Esophagus muscularis mucosa (tissue), 4 donors: Measurements from ENCODE around the gene PGAP1. TPM values are rescaled to one million over a fixed set of nuclear protein-coding genes. Genes with fewer than 3 reads are reported as not detected.

Source experiments
- DNase-seq: peaks from one replicate; pipeline ENCODE4 v3.0.0-alpha.2; 2017; ENCODE audit errors: extremely low spot score
- H3K27ac ChIP-seq, 4 donors: fragments of 200-600 bp; sonication (generic); replicated peaks in 1 of 4; 1 replicate in 3 of 4; 2 replicates in 1 of 4; pipeline ENCODE4 v1.5.1; 2016 to 2019; ENCODE audit warnings: mild to moderate bottlenecking in 1 of 4
- H3K27me3 ChIP-seq, 4 donors: fragments of 200-600 bp; sonication (generic); one replicate each; pipeline versions ENCODE4 v1.5.1 to v1.6.0; 2016 to 2019
- H3K36me3 ChIP-seq, 4 donors: fragments of 200-600 bp; sonication (generic); one replicate each; pipeline ENCODE4 v1.5.1; 2016 to 2019
- H3K4me1 ChIP-seq, 4 donors: fragments of 200-600 bp; sonication (generic); one replicate each; pipeline ENCODE4 v1.5.1; 2016 to 2019
- H3K4me3 ChIP-seq, 4 donors: fragments of 200-600 bp; sonication (generic); 1 replicate in 2 of 4; 2 replicates in 2 of 4; pipeline ENCODE4 v1.5.1; 2016 to 2019; ENCODE audit warnings: mild to moderate bottlenecking in 4 of 4, moderate library complexity in 1 of 4
- H3K9me3 ChIP-seq, 4 donors: fragments of 200-600 bp; sonication (generic); 1 replicate in 3 of 4; 2 replicates in 1 of 4; pipeline ENCODE4 v1.5.1; 2016 to 2019
- CTCF ChIP-seq, 3 experiments: fragments of 200-600 bp in 2 of 3; fragments of 450-650 bp in 1 of 3; sonication (generic) in 2 of 3; IDR thresholded peaks; one replicate each; pipeline ENCODE4 v1.5.1; 2017 to 2019; ENCODE audit warnings: antibody characterized with exemption in 3 of 3, mild to moderate bottlenecking in 2 of 3, moderate library complexity in 1 of 3
- EP300 ChIP-seq: sonication (generic); formaldehyde crosslinking; IDR thresholded peaks from one replicate; pipeline ENCODE4 v1.6.1; 2017; ENCODE audit warnings: antibody characterized with exemption
- POLR2A ChIP-seq: fragments of 450-650 bp; IDR thresholded peaks from one replicate; pipeline ENCODE4 v1.6.1; 2017; ENCODE audit warnings: antibody characterized with exemption, moderate library complexity, mild to moderate bottlenecking, low read depth
- POLR2AphosphoS5 ChIP-seq, 2 donors: sonication (generic); formaldehyde crosslinking; IDR thresholded peaks; one replicate each; pipeline ENCODE4 v1.6.1; 2017; ENCODE audit warnings: antibody characterized with exemption in 2 of 2
- WGBS: methylation state at CpG from one replicate; pipeline ENCODE4 v1.1.5; 2018; 5-methylcytosine and 5-hydroxymethylcytosine counted together
- intact Hi-C: fragments of 100-400 bp; cut with DNase I; formaldehyde crosslinking; loops from one replicate; pipeline ENCODE4 v1.15.1; 2023
- total RNA-seq, 4 donors: library from RNA; depleted of rRNA; stranded (reverse); fragments of >200 nt; gene quantifications; one replicate each; pipeline versions ENCODE4 v1.1.0 to v1.2.1, GENCODE V29; 2016

The PGAP1 gene
- total RNA-seq, 4 donors from 2014 or later = 3.7 to 7.5 (median 5.6) TPM

DNA sequence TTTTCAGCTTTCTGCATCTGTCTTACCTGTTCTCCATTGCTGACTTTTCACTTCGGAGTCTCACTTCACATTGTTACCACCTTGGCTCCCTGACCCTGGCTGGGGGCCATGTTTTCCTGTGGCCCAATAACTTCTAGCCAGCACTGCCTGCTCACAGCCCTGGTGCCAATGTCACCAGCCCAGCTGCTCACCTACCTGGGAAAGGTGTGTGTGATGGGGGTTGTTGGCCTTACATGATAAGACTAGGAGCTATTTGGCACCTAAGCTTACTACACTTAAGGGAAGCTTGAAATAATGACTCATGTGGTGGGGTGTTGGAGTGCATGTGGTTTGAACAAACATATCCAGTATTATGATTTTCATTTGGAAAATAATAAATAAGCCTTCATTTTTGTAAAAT, 37.5 kb upstream of the PGAP1 start:
- Histone ChIP-seq H3K27me3 (no peaks in the 10 kb centered on the region), H3K4me1 (no peaks in the 10 kb centered on the region), H3K36me3 (no peaks in the 10 kb centered on the region), H3K27ac (no peak overlapping the region), H3K9me3 (no peaks in the 10 kb centered on the region), H3K4me3 (no peak overlapping the region)
- intact Hi-C loops = no loop called here
- TF ChIP-seq POLR2AphosphoS5 (IDR thresholded peaks at IDR 0.05) (no peak), POLR2A (no peak), CTCF (IDR thresholded peaks at IDR 0.05) (no peak), EP300 (no peak)
- 81% methylated on average over 1 of the region's 1 CpG for WGBS
- DNase-seq = no peak

GRCh38 chr2:196963043-196963442, 36.5 kb upstream of the PGAP1 start:
- H3K4me3 ChIP-seq = no peak overlapping the region
- TF ChIP-seq CTCF (IDR thresholded peaks at IDR 0.05) (no peak), POLR2A (no peak), EP300 (no peak), POLR2AphosphoS5 (IDR thresholded peaks at IDR 0.05) (no peak)
- no peaks in the 10 kb centered on the region for H3K36me3 ChIP-seq
- intact Hi-C loops = no loop called here
- H3K9me3 ChIP-seq = no peaks in the 10 kb centered on the region
- whole genome bisulfite sequencing = 74% methylated on average over 2 of the region's 2 CpGs
- H3K4me1 ChIP-seq = no peaks in the 10 kb centered on the region
- no peaks in the 10 kb centered on the region for H3K27me3 ChIP-seq
- no peak overlapping the region for H3K27ac ChIP-seq
- no peak for DNase-seq

GRCh38 chr2:196962325-196962724, 35.8 kb upstream of the PGAP1 start:
- no peak for DNase-seq
- Histone ChIP-seq H3K4me3 (no peak overlapping the region), H3K9me3 (no peaks in the 10 kb centered on the region), H3K27me3 (no peaks in the 10 kb centered on the region), H3K36me3 (no peaks in the 10 kb centered on the region), H3K4me1 (no peaks in the 10 kb centered on the region), H3K27ac (no peak overlapping the region)
- intact Hi-C loops = no loop called here
- TF ChIP-seq POLR2A (no peak), EP300 (no peak), CTCF (IDR thresholded peaks at IDR 0.05) (no peak), POLR2AphosphoS5 (IDR thresholded peaks at IDR 0.05) (no peak)
- 97% methylated on average over 2 of the region's 2 CpGs for WGBS

GRCh38 chr2:196961889-196962288, 35.4 kb upstream of the PGAP1 start:
- Histone ChIP-seq H3K36me3 (no peaks in the 10 kb centered on the region), H3K9me3 (no peaks in the 10 kb centered on the region), H3K4me3 (no peak overlapping the region), H3K4me1 (no peaks in the 10 kb centered on the region), H3K27me3 (no peaks in the 10 kb centered on the region), H3K27ac (no peak overlapping the region)
- TF ChIP-seq POLR2A = no peak
- no peak for TF ChIP-seq POLR2AphosphoS5 (IDR thresholded peaks at IDR 0.05)
- TF ChIP-seq CTCF (IDR thresholded peaks at IDR 0.05) = no peak
- no peak for TF ChIP-seq EP300
- intact Hi-C loops = no loop called here
- no peak for DNase-seq

GRCh38 chr2:196959734-196960338, 33.3 kb upstream of the PGAP1 start:
- Histone ChIP-seq H3K9me3 (no peaks in the 10 kb centered on the region), H3K4me3 (no peak overlapping the region), H3K4me1 (no peaks in the 10 kb centered on the region), H3K27me3 (no peaks in the 10 kb centered on the region), H3K27ac (no peak overlapping the region), H3K36me3 (no peaks in the 10 kb centered on the region)
- intact Hi-C loops = no loop called here
- no peak for DNase-seq
- WGBS = 91% methylated on average over 3 of the region's 3 CpGs
- no peak for TF ChIP-seq CTCF (IDR thresholded peaks at IDR 0.05)
- no peak for TF ChIP-seq POLR2A
- TF ChIP-seq EP300 = no peak
- no peak for TF ChIP-seq POLR2AphosphoS5 (IDR thresholded peaks at IDR 0.05)
